ENCODE data around the gene CTBS.

- TF ChIP-seq, protein P1, sequence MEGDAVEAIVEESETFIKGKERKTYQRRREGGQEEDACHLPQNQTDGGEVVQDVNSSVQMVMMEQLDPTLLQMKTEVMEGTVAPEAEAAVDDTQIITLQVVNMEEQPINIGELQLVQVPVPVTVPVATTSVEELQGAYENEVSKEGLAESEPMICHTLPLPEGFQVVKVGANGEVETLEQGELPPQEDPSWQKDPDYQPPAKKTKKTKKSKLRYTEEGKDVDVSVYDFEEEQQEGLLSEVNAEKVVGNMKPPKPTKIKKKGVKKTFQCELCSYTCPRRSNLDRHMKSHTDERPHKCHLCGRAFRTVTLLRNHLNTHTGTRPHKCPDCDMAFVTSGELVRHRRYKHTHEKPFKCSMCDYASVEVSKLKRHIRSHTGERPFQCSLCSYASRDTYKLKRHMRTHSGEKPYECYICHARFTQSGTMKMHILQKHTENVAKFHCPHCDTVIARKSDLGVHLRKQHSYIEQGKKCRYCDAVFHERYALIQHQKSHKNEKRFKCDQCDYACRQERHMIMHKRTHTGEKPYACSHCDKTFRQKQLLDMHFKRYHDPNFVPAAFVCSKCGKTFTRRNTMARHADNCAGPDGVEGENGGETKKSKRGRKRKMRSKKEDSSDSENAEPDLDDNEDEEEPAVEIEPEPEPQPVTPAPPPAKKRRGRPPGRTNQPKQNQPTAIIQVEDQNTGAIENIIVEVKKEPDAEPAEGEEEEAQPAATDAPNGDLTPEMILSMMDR (IDR thresholded peaks at IDR 0.05) = no peak
- no peak for TF ChIP-seq POLR2A (IDR thresholded peaks at IDR 0.05)
These were observed 8.8 kb upstream of the CTBS start for GRCh38 chr1:84582802-84583587.
